Measurements from ENCODE around the gene SERPINA9.

SERPINA9 gene

DNA sequence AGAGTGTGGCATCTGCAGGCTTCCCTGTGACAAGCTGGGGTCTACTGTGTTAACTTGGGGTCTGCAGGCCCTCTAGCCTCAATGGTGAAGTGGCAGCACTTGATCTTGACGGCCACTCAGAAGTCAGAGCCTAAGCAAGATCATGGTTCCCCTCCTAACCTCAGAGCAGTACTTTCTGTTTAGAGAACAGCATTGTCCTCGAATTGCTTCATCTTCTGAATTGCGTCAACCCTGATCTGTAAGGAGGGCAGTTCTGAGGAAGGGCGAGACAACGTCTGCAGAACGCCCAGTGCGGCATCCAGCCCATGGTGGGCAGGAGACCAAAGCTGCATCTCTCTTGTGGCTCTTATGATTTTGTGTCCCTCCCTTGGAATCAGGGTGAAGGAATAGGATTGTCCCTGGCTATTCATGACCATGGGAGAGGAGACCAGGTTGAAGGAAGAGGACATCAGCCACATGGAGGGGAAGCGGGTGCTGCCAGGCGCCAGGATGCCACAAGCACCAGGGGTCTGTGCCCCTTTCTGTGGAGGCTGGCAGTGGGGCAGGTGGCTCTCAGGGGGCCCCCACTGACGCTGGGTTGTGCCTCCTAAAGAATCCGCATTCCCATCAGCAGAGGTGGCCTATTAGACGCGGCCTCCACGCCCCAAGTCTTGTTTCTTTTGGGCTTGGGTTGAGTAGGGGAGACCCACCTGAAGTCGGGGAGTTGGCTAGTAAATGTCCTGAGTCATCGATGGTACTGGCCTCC is 2.2 kb downstream of the SERPINA9 start:
- DNase-seq (ENCODE audit: low read depth), result no peak

GRCh38 chr14:94472842-94473241 is 3.2 kb downstream of the SERPINA9 start:
- DNase-seq (ENCODE audit: low read depth), result no peak
- H3K4me3 ChIP-seq (ENCODE audit: control insufficient read depth, low read depth, low read length), result no peak overlapping the region
- TF ChIP-seq, protein P1, sequence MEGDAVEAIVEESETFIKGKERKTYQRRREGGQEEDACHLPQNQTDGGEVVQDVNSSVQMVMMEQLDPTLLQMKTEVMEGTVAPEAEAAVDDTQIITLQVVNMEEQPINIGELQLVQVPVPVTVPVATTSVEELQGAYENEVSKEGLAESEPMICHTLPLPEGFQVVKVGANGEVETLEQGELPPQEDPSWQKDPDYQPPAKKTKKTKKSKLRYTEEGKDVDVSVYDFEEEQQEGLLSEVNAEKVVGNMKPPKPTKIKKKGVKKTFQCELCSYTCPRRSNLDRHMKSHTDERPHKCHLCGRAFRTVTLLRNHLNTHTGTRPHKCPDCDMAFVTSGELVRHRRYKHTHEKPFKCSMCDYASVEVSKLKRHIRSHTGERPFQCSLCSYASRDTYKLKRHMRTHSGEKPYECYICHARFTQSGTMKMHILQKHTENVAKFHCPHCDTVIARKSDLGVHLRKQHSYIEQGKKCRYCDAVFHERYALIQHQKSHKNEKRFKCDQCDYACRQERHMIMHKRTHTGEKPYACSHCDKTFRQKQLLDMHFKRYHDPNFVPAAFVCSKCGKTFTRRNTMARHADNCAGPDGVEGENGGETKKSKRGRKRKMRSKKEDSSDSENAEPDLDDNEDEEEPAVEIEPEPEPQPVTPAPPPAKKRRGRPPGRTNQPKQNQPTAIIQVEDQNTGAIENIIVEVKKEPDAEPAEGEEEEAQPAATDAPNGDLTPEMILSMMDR (IDR thresholded peaks at IDR 0.05; ENCODE audit: control insufficient read depth, insufficient read depth, low read depth, low read length, missing control alignments), result no peak

More for the DNA sequence above, 2.2 kb downstream of the SERPINA9 start:
- H3K4me3 ChIP-seq (ENCODE audit: control insufficient read depth, low read depth, low read length), result no peak overlapping the region
- TF ChIP-seq, protein P1 (IDR thresholded peaks at IDR 0.05; ENCODE audit: control insufficient read depth, insufficient read depth, low read depth, low read length, missing control alignments), result no peak

- no peak overlapping the region for H3K4me3 ChIP-seq (ENCODE audit: control insufficient read depth, low read depth, low read length)
- TF ChIP-seq, protein P1 (IDR thresholded peaks at IDR 0.05; ENCODE audit: control insufficient read depth, insufficient read depth, low read depth, low read length, missing control alignments), result no peak
- no peak for DNase-seq (ENCODE audit: low read depth)
Observed at GRCh38 chr14:94471045-94471444, 5.0 kb downstream of the SERPINA9 start.

DNA sequence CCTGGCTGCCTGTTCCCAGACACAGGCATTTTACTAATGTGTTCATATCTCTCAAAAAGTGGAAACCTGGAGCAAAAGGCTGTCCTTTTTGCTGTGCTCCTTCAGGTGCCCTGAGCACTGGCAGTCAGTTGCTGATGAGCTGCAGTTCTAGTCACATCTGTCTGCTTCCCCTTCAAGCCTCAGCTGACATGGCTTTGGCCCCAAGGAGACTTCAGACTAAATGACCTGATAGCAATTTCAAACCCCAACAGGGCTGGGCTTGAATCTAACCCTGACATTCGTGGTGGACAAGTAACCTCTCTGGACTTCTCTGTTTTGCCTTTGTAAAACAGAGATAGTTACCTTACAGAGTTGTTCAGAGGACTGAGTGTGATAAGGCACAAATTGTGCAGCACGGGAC is 5.7 kb downstream of the SERPINA9 start:
- no peak overlapping the region for H3K4me3 ChIP-seq (ENCODE audit: control insufficient read depth, low read depth, low read length)
- TF ChIP-seq, protein P1 (IDR thresholded peaks at IDR 0.05; ENCODE audit: control insufficient read depth, insufficient read depth, low read depth, low read length, missing control alignments), result no peak
- DNase-seq (ENCODE audit: low read depth), result no peak

GRCh38 chr14:94469261-94469660 is 6.7 kb downstream of the SERPINA9 start:
- no peak for DNase-seq (ENCODE audit: low read depth)
- TF ChIP-seq, protein P1 (IDR thresholded peaks at IDR 0.05; ENCODE audit: control insufficient read depth, insufficient read depth, low read depth, low read length, missing control alignments), result no peak
- H3K4me3 ChIP-seq (ENCODE audit: control insufficient read depth, low read depth, low read length), result no peak overlapping the region

GRCh38 chr14:94467728-94468520 is 8.1 kb downstream of the SERPINA9 start:
- no peak overlapping the region for H3K4me3 ChIP-seq (ENCODE audit: control insufficient read depth, low read depth, low read length)
- TF ChIP-seq, protein P1 (IDR thresholded peaks at IDR 0.05; ENCODE audit: control insufficient read depth, insufficient read depth, low read depth, low read length, missing control alignments), result no peak
- no peak for DNase-seq (ENCODE audit: low read depth)

Data from AG09309 (cell line).